Esophagus squamous epithelium (tissue), 4 donors: ENCODE results near the gene CLIC6.
"Not testable (repeated sequence)": the region's sequence is repeated elsewhere in the genome, so short reads cannot be mapped to it uniquely, and the experiment has no call there.

Source experiments
- CTCF ChIP-seq, 6 experiments: fragments of 450-650 bp in 4 of 6; fragments of 200-600 bp in 2 of 6; sonication (generic) in 2 of 6; IDR thresholded peaks; one replicate each; pipeline ENCODE4 v1.5.1; 2016 to 2019; ENCODE audit warnings: antibody characterized with exemption in 6 of 6, mild to moderate bottlenecking in 4 of 6, moderate library complexity in 4 of 6
- POLR2A ChIP-seq, 4 donors: fragments of 450-650 bp; IDR thresholded peaks; one replicate each; pipeline ENCODE4 v1.6.1; 2017; ENCODE audit warnings: antibody characterized with exemption in 4 of 4, mild to moderate bottlenecking in 4 of 4, moderate library complexity in 3 of 4

GRCh38 chr21:34718529-34718928, 49.7 kb downstream of the CLIC6 start:
- TF ChIP-seq CTCF, POLR2A (IDR thresholded peaks at IDR 0.05): not testable (repeated sequence)
